Heart left ventricle (tissue), 13 donors: Measurements from ENCODE around the gene SOST.

Experiments
- POLR2A ChIP-seq, 2 donors: fragments of 450-650 bp; IDR thresholded peaks; one replicate each; pipeline ENCODE4 v1.6.1; 2017; ENCODE audit warnings: antibody characterized with exemption in 2 of 2, mild to moderate bottlenecking in 2 of 2, moderate library complexity in 2 of 2
- TF ChIP-seq, protein P1 (sequence below), 12 donors: fragments of 200-600 bp; sonication (generic) in 4 of 12; IDR thresholded peaks; one replicate each; pipeline versions ENCODE4 v1.5.0 to v1.8.0; 2018 to 2022; ENCODE audit warnings: antibody characterized with exemption in 12 of 12, mild to moderate bottlenecking in 5 of 12
- donor health status: ischemic (EF 13 %, LVEDD 7.1; RV severe dilation, severe dysfunction).
- donor health status: DM: no; HTN: yes; CAD: no.
- donor health status: DM: no; HTN: no; CAD: no.
- donor health status: ischemic (EF 25% LVEDD 6.9; RV normal size, moderate dysfunction).
- donor health status: ischemic (EF 25% LVEDD 5.7; RV mildly dilated, moderate dysfunction).
- donor health status: ischemic (EF 35%, LVEDD 5.7; RV mildly dilated, moderate dysfunction).
- donor health status: nonischemic (EF 11% LVEDD 7.7; RV severe dilation, severe dysfunction).
- donor health status: DM: yes; HTN: yes; CAD: no.
- donor health status: PGD.
- donor health status: ischemic (EF 29% LVEDD 5.4; RV normal size, mild dysfunction).
- donor health status: nonischemic (EF 23%, LVEDD 6.1; RV moderate dilation, normal function).

DNA sequence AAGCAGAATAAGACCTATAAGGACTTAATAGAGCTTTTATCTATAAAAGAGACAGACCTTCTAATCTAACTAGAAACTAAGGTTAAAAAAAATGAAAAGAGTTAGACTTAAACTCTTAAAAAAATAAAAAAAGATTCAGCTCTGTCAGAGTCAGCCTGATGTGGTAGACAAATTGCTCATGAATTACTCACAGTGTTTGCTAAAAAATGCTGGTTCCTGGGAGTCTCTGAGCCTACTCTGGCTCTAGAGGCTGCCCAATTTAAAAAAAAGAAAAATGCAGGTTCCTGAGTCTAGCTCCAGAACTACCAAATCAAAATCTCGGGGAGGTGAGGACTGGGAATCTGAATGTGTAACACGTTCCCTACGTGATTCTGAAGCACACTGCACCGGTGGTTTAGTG is 18.1 kb downstream of the SOST start:
- TF ChIP-seq, protein P1, sequence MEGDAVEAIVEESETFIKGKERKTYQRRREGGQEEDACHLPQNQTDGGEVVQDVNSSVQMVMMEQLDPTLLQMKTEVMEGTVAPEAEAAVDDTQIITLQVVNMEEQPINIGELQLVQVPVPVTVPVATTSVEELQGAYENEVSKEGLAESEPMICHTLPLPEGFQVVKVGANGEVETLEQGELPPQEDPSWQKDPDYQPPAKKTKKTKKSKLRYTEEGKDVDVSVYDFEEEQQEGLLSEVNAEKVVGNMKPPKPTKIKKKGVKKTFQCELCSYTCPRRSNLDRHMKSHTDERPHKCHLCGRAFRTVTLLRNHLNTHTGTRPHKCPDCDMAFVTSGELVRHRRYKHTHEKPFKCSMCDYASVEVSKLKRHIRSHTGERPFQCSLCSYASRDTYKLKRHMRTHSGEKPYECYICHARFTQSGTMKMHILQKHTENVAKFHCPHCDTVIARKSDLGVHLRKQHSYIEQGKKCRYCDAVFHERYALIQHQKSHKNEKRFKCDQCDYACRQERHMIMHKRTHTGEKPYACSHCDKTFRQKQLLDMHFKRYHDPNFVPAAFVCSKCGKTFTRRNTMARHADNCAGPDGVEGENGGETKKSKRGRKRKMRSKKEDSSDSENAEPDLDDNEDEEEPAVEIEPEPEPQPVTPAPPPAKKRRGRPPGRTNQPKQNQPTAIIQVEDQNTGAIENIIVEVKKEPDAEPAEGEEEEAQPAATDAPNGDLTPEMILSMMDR (IDR thresholded peaks at IDR 0.05): no peak
- TF ChIP-seq POLR2A (IDR thresholded peaks at IDR 0.05): no peak
